ENCODE data around the gene FHIT. TPM values are rescaled to one million over a fixed set of nuclear protein-coding genes. Genes with fewer than 3 reads are reported as not detected.

FHIT gene
- total RNA-seq, 1 donor from 2014 or later = 11.7 TPM

DNA sequence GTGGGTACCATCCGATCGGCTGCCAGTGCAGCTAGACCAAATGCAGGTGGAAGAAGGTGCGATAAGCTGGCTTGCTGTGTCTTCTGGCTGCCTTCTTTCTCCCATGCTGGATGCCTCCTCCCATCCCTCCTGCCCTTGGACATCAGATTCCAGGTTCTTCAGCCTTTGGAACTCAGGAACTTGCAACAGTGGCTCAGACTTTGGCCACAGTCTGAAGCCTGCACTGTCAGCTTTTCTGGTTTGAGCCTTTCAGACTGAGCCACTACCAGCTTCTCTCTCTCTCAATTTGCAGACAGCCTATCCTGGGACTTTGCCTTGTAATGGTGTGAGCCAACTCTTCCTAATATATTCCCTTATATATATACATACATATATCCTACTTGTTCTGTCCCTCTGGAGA is 485.5 kb downstream of the FHIT start:
- Mint-ChIP-seq H3K9me3 (peaks cover 13% of the 10 kb centered on the region), H3K4me3 (no peak overlapping the region), H3K27me3 (no peaks in the 10 kb centered on the region), H3K27ac (no peak overlapping the region), H3K4me1 (ENCODE audit: unreplicated experiment) (peaks cover 11% of the 10 kb centered on the region), H3K36me3 (no peaks in the 10 kb centered on the region)
- no peak for DNase-seq (ENCODE audit: extremely low spot score, unreplicated experiment)
- TF ChIP-seq, protein P1, sequence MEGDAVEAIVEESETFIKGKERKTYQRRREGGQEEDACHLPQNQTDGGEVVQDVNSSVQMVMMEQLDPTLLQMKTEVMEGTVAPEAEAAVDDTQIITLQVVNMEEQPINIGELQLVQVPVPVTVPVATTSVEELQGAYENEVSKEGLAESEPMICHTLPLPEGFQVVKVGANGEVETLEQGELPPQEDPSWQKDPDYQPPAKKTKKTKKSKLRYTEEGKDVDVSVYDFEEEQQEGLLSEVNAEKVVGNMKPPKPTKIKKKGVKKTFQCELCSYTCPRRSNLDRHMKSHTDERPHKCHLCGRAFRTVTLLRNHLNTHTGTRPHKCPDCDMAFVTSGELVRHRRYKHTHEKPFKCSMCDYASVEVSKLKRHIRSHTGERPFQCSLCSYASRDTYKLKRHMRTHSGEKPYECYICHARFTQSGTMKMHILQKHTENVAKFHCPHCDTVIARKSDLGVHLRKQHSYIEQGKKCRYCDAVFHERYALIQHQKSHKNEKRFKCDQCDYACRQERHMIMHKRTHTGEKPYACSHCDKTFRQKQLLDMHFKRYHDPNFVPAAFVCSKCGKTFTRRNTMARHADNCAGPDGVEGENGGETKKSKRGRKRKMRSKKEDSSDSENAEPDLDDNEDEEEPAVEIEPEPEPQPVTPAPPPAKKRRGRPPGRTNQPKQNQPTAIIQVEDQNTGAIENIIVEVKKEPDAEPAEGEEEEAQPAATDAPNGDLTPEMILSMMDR (conservative IDR thresholded peaks at IDR 0.05) = no peak

DNA sequence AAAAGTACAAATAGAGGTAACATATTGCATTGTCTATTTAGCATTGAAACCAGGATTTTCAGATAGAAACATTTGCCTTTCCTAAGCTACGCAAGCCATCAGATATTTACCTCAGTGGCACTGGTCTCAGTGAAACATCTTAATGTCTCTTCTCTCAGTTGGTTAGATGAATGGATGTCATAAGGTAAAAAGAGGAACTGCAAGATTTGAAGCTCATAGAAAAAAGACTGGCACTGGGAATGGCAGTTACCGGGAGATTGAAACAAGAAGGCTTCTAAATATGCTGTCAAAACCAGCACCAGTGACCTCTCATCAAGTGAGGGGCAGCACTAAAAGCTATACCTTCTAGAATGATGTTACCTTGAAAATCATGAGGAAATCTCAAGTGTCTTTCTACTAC is 486.4 kb downstream of the FHIT start:
- no peak overlapping the region for H3K4me3 Mint-ChIP-seq
- no peaks in the 10 kb centered on the region for H3K36me3 Mint-ChIP-seq
- DNase-seq (ENCODE audit: extremely low spot score, unreplicated experiment) = no peak

DNA sequence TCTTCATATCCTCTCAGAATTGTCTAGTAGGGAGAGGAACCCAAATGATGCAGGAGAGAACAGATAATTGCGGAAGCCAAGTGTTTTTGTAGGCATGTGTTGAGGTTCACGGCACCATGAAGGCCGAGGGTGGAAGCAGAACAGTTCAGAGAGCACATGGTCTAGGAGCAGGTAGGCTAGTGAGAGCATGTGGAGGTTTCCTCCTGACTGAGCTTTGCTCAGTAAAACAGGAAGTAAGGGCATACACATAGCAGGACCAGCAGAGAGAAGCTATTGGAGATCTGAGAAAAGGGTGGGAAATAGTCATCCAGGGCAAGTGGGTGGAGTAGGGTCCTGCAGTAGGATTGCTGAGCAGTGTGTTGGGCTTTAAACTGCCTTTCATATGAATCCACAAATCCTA is 491.1 kb downstream of the FHIT start:
- no peak overlapping the region for H3K4me3 Mint-ChIP-seq

More for the DNA sequence above, 486.4 kb downstream of the FHIT start:
- H3K4me1 Mint-ChIP-seq (ENCODE audit: unreplicated experiment) = peaks cover 8% of the 10 kb centered on the region
- H3K27ac Mint-ChIP-seq = no peak overlapping the region
- TF ChIP-seq, protein P1 (conservative IDR thresholded peaks at IDR 0.05) = no peak
- H3K27me3 Mint-ChIP-seq = no peaks in the 10 kb centered on the region
- peaks cover 10% of the 10 kb centered on the region for H3K9me3 Mint-ChIP-seq

DNA sequence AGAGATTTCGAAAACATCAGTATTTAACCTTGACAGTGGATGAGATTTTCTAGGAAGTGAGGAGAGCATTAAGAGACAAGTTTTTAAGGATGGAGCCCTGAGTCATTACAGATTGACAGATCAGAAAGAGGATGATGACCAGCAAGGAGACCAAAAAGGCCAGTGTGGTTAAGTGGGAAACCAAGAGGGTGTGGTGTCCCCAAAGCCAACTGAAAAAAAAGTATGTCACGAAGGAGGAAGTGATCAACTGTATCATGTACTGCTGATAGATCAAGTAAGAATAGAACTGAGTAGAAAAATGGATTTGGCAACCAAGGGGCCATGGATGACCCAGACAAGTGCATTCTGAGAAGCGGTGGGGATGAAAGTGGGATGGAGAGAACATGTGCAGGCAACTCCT is 491.8 kb downstream of the FHIT start:
- no peak overlapping the region for H3K27ac Mint-ChIP-seq
- TF ChIP-seq, protein P1 (conservative IDR thresholded peaks at IDR 0.05) = no peak
- H3K9me3 Mint-ChIP-seq = peaks cover 10% of the 10 kb centered on the region
- H3K27me3 Mint-ChIP-seq = no peaks in the 10 kb centered on the region
- H3K4me1 Mint-ChIP-seq (ENCODE audit: unreplicated experiment) = peaks cover 14% of the 10 kb centered on the region
- no peaks in the 10 kb centered on the region for H3K36me3 Mint-ChIP-seq
- no peak for DNase-seq (ENCODE audit: extremely low spot score, unreplicated experiment)
- H3K4me3 Mint-ChIP-seq = no peak overlapping the region

More for the DNA sequence above, 491.1 kb downstream of the FHIT start:
- H3K36me3 Mint-ChIP-seq = no peaks in the 10 kb centered on the region
- TF ChIP-seq, protein P1 (conservative IDR thresholded peaks at IDR 0.05) = no peak
- H3K9me3 Mint-ChIP-seq = peaks cover 12% of the 10 kb centered on the region
- H3K27ac Mint-ChIP-seq = no peak overlapping the region
- H3K4me1 Mint-ChIP-seq (ENCODE audit: unreplicated experiment) = peaks cover 14% of the 10 kb centered on the region
- DNase-seq (ENCODE audit: extremely low spot score, unreplicated experiment) = no peak
- H3K27me3 Mint-ChIP-seq = no peaks in the 10 kb centered on the region

DNA sequence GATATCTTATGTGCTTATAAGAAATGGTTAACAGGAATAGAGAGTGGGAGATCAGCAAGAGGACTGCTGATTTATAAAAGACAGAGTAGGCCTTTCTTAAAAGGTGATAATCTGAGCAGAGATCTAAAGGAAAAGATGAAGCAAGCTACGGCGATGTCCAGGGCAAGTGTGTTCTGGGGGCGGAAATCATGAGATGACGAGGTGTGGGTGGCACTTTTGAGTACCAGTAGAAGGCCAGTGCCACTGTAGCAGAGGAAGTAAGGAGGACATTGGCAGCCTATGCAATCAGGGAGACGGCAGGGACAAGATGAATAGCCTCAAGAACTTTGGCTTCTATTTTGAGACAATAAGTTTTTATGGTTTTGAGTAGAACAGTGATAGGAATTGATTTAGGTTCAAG is 492.4 kb downstream of the FHIT start:
- peaks cover 10% of the 10 kb centered on the region for H3K9me3 Mint-ChIP-seq

More for the DNA sequence above, 492.4 kb downstream of the FHIT start:
- DNase-seq (ENCODE audit: extremely low spot score, unreplicated experiment) = no peak
- TF ChIP-seq, protein P1 (conservative IDR thresholded peaks at IDR 0.05) = no peak
- no peaks in the 10 kb centered on the region for H3K36me3 Mint-ChIP-seq
- H3K4me1 Mint-ChIP-seq (ENCODE audit: unreplicated experiment) = peaks cover 19% of the 10 kb centered on the region
- no peak overlapping the region for H3K4me3 Mint-ChIP-seq
- H3K27me3 Mint-ChIP-seq = no peaks in the 10 kb centered on the region
- no peak overlapping the region for H3K27ac Mint-ChIP-seq
